GM12801 (cell line): Measurements from ENCODE around the gene PREP.

ENCODE experiments used
- TF ChIP-seq, protein P1 (sequence below): IDR thresholded peaks from one replicate; pipeline ENCODE4 v1.5.1; 2011; ENCODE audit warnings: control low read depth; ENCODE audit not compliant: insufficient read length; ENCODE audit errors: extremely low read depth

The PREP gene

GRCh38 chr6:105292689-105293339 lies 110.1 kb downstream of the PREP start:
- TF ChIP-seq, protein P1, sequence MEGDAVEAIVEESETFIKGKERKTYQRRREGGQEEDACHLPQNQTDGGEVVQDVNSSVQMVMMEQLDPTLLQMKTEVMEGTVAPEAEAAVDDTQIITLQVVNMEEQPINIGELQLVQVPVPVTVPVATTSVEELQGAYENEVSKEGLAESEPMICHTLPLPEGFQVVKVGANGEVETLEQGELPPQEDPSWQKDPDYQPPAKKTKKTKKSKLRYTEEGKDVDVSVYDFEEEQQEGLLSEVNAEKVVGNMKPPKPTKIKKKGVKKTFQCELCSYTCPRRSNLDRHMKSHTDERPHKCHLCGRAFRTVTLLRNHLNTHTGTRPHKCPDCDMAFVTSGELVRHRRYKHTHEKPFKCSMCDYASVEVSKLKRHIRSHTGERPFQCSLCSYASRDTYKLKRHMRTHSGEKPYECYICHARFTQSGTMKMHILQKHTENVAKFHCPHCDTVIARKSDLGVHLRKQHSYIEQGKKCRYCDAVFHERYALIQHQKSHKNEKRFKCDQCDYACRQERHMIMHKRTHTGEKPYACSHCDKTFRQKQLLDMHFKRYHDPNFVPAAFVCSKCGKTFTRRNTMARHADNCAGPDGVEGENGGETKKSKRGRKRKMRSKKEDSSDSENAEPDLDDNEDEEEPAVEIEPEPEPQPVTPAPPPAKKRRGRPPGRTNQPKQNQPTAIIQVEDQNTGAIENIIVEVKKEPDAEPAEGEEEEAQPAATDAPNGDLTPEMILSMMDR = no peak

- TF ChIP-seq, protein P1 = no peak
Measured at GRCh38 chr6:105291525-105291924, 111.4 kb downstream of the PREP start.

DNA sequence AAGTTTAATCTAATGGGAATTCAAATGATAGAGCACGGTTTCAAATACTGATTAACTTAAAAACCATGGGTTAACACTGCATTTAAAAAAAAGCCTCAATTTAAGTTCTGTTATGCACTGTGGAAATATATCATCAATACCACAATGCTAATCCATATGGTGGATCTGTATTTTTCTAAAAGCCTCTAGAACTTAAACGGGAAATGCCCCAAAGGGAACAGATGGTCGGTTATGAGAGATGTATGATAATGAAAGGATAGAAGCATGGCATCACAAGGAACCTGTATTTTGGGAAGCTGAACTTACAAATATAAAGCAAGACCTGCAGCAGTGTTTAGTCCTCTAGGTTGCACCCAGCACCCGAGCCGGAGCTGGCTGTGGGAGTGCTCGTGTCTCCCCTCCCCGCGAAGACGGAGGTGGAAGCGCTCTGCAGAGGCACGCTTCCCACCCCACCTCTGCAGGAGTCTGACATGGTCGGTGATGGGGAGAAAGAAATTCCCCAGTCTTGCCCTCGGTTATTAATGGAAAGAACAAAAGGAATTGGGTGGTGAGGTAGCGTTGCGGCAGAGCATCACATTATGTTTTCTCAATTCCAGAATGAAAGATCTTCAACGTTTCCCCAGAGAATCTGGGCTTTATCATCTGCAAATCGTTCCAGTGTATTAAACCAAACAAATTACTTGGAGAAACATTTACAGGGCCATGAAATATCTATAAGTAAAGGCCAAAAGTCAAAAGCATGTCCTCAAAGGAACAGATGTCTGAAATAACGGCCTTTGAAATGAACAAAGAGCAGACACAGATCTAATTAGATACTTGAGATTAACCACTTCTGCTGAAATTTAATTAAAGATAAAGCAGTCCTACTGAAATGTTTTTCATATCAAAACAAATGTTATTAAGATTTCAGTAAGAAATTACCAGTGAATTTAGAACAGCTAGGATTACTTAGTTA lies 120.0 kb downstream of the PREP start:
- TF ChIP-seq, protein P1 = no peak

GRCh38 chr6:105280033-105280432 lies 122.8 kb downstream of the PREP start:
- TF ChIP-seq, protein P1 = no peak

DNA sequence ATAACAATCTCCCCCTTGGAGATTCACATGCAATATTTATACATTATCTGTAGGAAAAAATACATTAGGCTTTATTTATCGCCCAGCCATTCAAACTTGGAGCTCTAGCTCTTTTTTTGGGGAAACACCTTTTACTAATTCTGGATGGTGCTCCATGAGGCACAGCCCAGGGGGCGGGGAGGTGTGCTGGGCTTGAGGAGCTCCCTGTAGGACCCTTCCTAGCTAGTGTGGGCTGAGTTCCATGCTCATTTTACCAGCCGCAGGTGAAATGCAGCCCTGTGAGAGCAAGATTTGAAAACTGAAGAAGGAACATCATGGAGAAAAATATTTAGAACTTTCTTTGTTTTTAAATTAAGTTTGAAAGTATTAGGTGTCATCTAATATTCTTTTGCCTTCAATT lies 123.4 kb downstream of the PREP start:
- TF ChIP-seq, protein P1 = no peak

DNA sequence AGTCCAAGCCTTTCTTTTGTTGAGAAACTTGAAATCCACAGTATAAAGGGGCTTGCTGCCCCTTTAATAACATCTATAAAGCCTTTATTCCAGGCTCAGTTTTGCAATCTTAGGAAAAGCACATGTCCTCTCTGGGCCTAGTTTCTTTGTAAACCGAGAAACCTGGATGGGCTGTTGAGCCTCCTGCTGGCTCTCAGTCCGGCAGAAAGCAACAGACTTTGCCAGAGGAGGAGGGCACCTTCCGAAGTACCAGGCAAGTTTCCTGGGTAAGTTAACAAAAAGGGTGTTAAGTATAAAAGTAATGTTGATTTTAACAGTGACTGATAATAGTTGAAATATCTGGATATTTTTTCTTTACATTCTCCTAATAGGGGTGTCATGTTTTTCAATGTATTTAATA lies 124.1 kb downstream of the PREP start:
- TF ChIP-seq, protein P1 = no peak

DNA sequence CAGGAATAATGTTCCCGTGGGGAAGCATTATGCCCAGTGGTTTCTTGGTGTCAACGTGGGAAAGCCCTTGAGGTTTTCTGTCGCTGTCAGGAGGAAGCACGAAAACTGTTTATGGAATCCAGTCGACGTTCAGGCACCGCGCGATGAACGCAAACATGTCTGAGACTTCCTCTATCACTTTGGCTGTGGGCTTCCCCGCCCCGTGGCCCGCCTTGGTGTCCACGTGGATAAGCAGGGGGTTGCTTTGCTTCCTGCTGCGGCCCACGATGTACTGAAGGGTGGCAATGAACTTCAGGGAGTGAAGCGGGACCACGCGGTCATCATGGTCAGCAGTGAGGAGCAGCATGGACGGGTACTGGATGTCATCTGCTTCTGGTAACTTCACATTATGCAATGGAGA lies 124.8 kb downstream of the PREP start:
- TF ChIP-seq, protein P1 = no peak
